Hepatocyte (in vitro differentiated cells): ENCODE results near the gene RNASE7.

Experiments used
- EZH2 ChIP-seq: fragments of 200-600 bp; sonication (generic); IDR thresholded peaks from 2 replicates; pipeline ENCODE4 v1.6.1; 2016; ENCODE audit warnings: antibody characterized with exemption, mild to moderate bottlenecking, borderline replicate concordance
- EZH2phosphoT487 ChIP-seq: fragments of 200-600 bp; sonication (generic); IDR thresholded peaks from one replicate; pipeline ENCODE4 v1.6.1; 2018; ENCODE audit warnings: antibody characterized with exemption, mild to moderate bottlenecking, low read depth, moderate library complexity; ENCODE audit not compliant: unreplicated experiment, severe bottlenecking
- TF ChIP-seq, protein P1 (sequence below): fragments of 200-600 bp; sonication (generic); IDR thresholded peaks from 2 replicates; pipeline ENCODE4 v1.5.1; 2016; ENCODE audit warnings: antibody characterized with exemption, mild to moderate bottlenecking; ENCODE audit not compliant: poor library complexity

DNA sequence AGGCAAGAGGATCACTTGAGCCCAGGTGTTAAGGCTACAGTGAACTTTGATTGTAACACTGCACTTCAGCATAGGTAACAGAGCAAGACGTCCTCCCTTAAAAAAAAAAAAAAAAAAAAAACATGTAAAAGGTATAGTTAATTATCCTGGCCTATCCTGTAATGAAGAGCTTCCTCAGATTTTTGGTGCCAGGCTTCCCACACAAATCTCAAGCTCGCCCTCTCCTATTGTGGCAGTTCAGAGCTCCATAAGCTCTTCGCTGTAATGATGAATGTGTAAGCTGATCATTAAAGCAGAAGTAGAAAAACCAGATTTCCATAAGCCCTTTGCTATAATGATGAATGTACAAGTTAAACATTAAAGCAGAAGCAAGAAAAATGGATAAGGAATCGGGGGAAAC, 45.0 kb upstream of the RNASE7 start:
- TF ChIP-seq, protein P1, sequence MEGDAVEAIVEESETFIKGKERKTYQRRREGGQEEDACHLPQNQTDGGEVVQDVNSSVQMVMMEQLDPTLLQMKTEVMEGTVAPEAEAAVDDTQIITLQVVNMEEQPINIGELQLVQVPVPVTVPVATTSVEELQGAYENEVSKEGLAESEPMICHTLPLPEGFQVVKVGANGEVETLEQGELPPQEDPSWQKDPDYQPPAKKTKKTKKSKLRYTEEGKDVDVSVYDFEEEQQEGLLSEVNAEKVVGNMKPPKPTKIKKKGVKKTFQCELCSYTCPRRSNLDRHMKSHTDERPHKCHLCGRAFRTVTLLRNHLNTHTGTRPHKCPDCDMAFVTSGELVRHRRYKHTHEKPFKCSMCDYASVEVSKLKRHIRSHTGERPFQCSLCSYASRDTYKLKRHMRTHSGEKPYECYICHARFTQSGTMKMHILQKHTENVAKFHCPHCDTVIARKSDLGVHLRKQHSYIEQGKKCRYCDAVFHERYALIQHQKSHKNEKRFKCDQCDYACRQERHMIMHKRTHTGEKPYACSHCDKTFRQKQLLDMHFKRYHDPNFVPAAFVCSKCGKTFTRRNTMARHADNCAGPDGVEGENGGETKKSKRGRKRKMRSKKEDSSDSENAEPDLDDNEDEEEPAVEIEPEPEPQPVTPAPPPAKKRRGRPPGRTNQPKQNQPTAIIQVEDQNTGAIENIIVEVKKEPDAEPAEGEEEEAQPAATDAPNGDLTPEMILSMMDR = no peak
- TF ChIP-seq EZH2phosphoT487 (no peak), EZH2 (no peak)
